HepG2 (cell line): ENCODE measurements around the gene MICAL3. TPM values are rescaled to one million over a fixed set of nuclear protein-coding genes. Genes with fewer than 3 reads are reported as not detected.
A peak's percentile ranks its signal among the peaks of the same experiment; 100 is the strongest.

Experiments used
- ARNT2 ChIP-seq: sonication (generic); formaldehyde crosslinking; IDR thresholded peaks from 2 replicates; pipeline ENCODE4 v1.8.0; 2022; ENCODE audit warnings: mild to moderate bottlenecking, low read depth, missing genetic modification reagents, moderate library complexity
- FOXC1 ChIP-seq: sonication (generic); formaldehyde crosslinking; IDR thresholded peaks from 2 replicates; pipeline ENCODE4 v1.8.0; 2022; ENCODE audit warnings: mild to moderate bottlenecking, missing genetic modification reagents, borderline replicate concordance
- HHEX ChIP-seq: IDR thresholded peaks from 2 replicates; pipeline ENCODE4 v1.6.1; 2016; ENCODE audit warnings: control low read depth
- HINFP ChIP-seq: sonication (generic); formaldehyde crosslinking; IDR thresholded peaks from 2 replicates; pipeline ENCODE4 v1.4.0; 2020; ENCODE audit warnings: low read depth, mild to moderate bottlenecking, missing genetic modification reagents
- HMGA1 ChIP-seq: sonication (generic); formaldehyde crosslinking; conservative IDR thresholded peaks from 2 replicates; pipeline ENCODE4 v1.4.0; 2020; ENCODE audit warnings: missing genetic modification reagents
- MAX ChIP-seq: IDR thresholded peaks from 2 replicates; pipeline ENCODE4 v1.6.1; 2012; ENCODE audit warnings: inconsistent platforms
- MED1 ChIP-seq: sonication (generic); formaldehyde crosslinking; IDR thresholded peaks from 2 replicates; pipeline ENCODE4 v1.4.0; 2020; ENCODE audit warnings: missing genetic modification reagents
- SATB2 ChIP-seq: sonication (generic); formaldehyde crosslinking; IDR thresholded peaks from 2 replicates; pipeline ENCODE4 v1.5.0; 2020; ENCODE audit warnings: missing genetic modification reagents
- SMAD3 ChIP-seq: sonication (generic); formaldehyde crosslinking; IDR thresholded peaks from 2 replicates; pipeline ENCODE4 v1.4.0; 2020; ENCODE audit warnings: missing genetic modification reagents
- SP2 ChIP-seq: sonication (generic); formaldehyde crosslinking; IDR thresholded peaks from 2 replicates; pipeline ENCODE4 v1.5.1; 2020; ENCODE audit warnings: mild to moderate bottlenecking, missing genetic modification reagents
- SRF ChIP-seq: IDR thresholded peaks from 2 replicates; pipeline ENCODE4 v1.6.1; 2011; ENCODE audit warnings: mild to moderate bottlenecking, low read depth, low read length, moderate library complexity
- TBL1XR1 ChIP-seq: fragments of 150-350 bp; IDR thresholded peaks from 2 replicates; pipeline ENCODE4 v1.6.1; 2014; ENCODE audit warnings: borderline replicate concordance, low read length; ENCODE audit not compliant: partially characterized antibody
- TFDP2 ChIP-seq: sonication (generic); formaldehyde crosslinking; IDR thresholded peaks from 2 replicates; pipeline ENCODE4 v1.4.0; 2020; ENCODE audit warnings: missing genetic modification reagents
- ZBTB42 ChIP-seq: sonication (generic); formaldehyde crosslinking; IDR thresholded peaks from 2 replicates; pipeline ENCODE4 v1.5.0; 2020; ENCODE audit warnings: mild to moderate bottlenecking, missing genetic modification reagents
- ZNF124 ChIP-seq: sonication (generic); formaldehyde crosslinking; IDR thresholded peaks from 2 replicates; pipeline ENCODE4 v1.4.0; 2020; ENCODE audit warnings: missing genetic modification reagents
- ZNF33A ChIP-seq: sonication (generic); formaldehyde crosslinking; IDR thresholded peaks from 2 replicates; pipeline ENCODE4 v1.5.1; 2020; ENCODE audit warnings: missing genetic modification reagents, mild to moderate bottlenecking, moderate library complexity, borderline replicate concordance
- ZNF496 ChIP-seq: sonication (generic); formaldehyde crosslinking; IDR thresholded peaks from 2 replicates; pipeline ENCODE4 v1.8.1; 2023; ENCODE audit warnings: mild to moderate bottlenecking, moderate library complexity, missing genetic modification reagents; ENCODE audit not compliant: insufficient replicate concordance
- ZNF580 ChIP-seq: IDR thresholded peaks from 2 replicates; pipeline ENCODE4 v1.6.1; 2016; ENCODE audit warnings: low read depth, borderline replicate concordance
- ZNF607 ChIP-seq: sonication (generic); formaldehyde crosslinking; IDR thresholded peaks from 2 replicates; pipeline ENCODE4 v1.5.1; 2020; ENCODE audit warnings: missing genetic modification reagents, mild to moderate bottlenecking, borderline replicate concordance
- ZNF614 ChIP-seq: IDR thresholded peaks from 2 replicates; pipeline ENCODE4 v1.6.1; 2018; ENCODE audit warnings: missing biosample characterization, missing genetic modification reagents, inconsistent platforms, borderline replicate concordance
- ZSCAN5A ChIP-seq: sonication (generic); formaldehyde crosslinking; IDR thresholded peaks from 2 replicates; pipeline ENCODE4 v1.8.0; 2022; ENCODE audit warnings: mild to moderate bottlenecking, missing genetic modification reagents, borderline replicate concordance
- ZXDC ChIP-seq: sonication (generic); formaldehyde crosslinking; IDR thresholded peaks from 2 replicates; pipeline ENCODE4 v1.5.0; 2020; ENCODE audit warnings: mild to moderate bottlenecking, missing genetic modification reagents
- polyA plus RNA-seq, 8 experiments: library from polyadenylated mRNA; depleted of rRNA in 3 of 8; stranded (reverse) in 7 of 8; unstranded in 1 of 8; fragments of >200 nt; fragmentation: Illumina TruSeq in 4 of 8; extraction: Trizol in 4 of 8; gene quantifications; 2 replicates each; pipeline versions ENCODE4 v1.2.1 to v1.2.3, GENCODE V29; 2011 to 2016; ENCODE audit warnings: low read depth in 4 of 8, missing spikeins in 1 of 8, mixed read lengths in 1 of 8; ENCODE audit not compliant: insufficient read depth in 1 of 8
- total RNA-seq, 5 experiments: library from RNA; depleted of rRNA; stranded (reverse); fragments of >200 nt; fragmentation: Illumina TruSeq; extraction: Trizol; gene quantifications; 2 replicates each; pipeline ENCODE4 v1.2.3, GENCODE V29; 2016; ENCODE audit warnings: low read depth in 1 of 5

MICAL3 gene
- total and polyA plus RNA-seq, 2 of the 13 experiments (the other 11 are each of a cell fraction or from before 2014, with no cell fraction given): 5.3 to 12.5 TPM

- TF ChIP-seq SRF (no peak), ZNF607 (no peak), TBL1XR1 (no peak), SMAD3 (CRISPR knock-in tag) (no peak), MAX (peak; percentile 92), ZNF580 (CRISPR knock-in tag) (peak; percentile 76; the same call in 1 of the 2 replicates), SP2 (CRISPR knock-in tag) (peak; percentile 88), ZNF124 (CRISPR knock-in tag) (no peak), ZNF614 (CRISPR knock-in tag) (peak; percentile 42; the same call in 1 of the 2 replicates), MED1 (CRISPR knock-in tag) (no peak; the same call in 1 of the 2 replicates), HHEX (CRISPR knock-in tag) (no peak), HINFP (CRISPR knock-in tag) (no peak; the same call in 1 of the 2 replicates), ZNF33A (CRISPR knock-in tag) (no peak), TFDP2 (CRISPR knock-in tag) (no peak), ZNF496 (no peak), ZSCAN5A (peak; percentile 41; the same call in 1 of the 2 replicates), ZBTB42 (0 out of 2 replicates have a peak, but pooled peaks have one; percentile 75), HMGA1 (CRISPR knock-in tag) (no peak), SATB2 (CRISPR knock-in tag) (no peak), FOXC1 (CRISPR knock-in tag) (no peak), ARNT2 (CRISPR knock-in tag) (no peak; the same call in none of the 2 replicates), ZXDC (CRISPR knock-in tag) (0 out of 2 replicates have a peak, but pooled peaks have one; percentile 63)
Measured at GRCh38 chr22:18001040-18001893, 23.1 kb downstream of the MICAL3 start (continued).
